ENCODE data around the gene OTOA. TPM values are rescaled to one million over a fixed set of nuclear protein-coding genes. Genes with fewer than 3 reads are reported as not detected.
"Not testable (repeated sequence)": the region's sequence is repeated elsewhere in the genome, so short reads cannot be mapped to it uniquely, and the experiment has no call there.

OTOA gene
- total RNA-seq, 2 donors from 2014 or later: not detected

- H3K27me3 ChIP-seq: no peaks in the 10 kb centered on the region
- H3K27ac ChIP-seq: no peak overlapping the region
- H3K4me1 ChIP-seq: no peaks in the 10 kb centered on the region
- no peak overlapping the region for H3K4me3 ChIP-seq
- H3K9me3 ChIP-seq: no peaks in the 10 kb centered on the region
- H3K9ac ChIP-seq (ENCODE audit: low read depth in 2 of 2, low read length in 2 of 2): no peak overlapping the region
- intact Hi-C loops (cut with DNase I): no loop called here
- TF ChIP-seq CTCF (IDR thresholded peaks at IDR 0.05): no peak
- H3K36me3 ChIP-seq: peaks cover 6% of the 10 kb centered on the region
- no peak for DNase-seq
Observed at GRCh38 chr16:21628772-21629171, 35.0 kb upstream of the OTOA start.

GRCh38 chr16:21629616-21630539 lies 33.9 kb upstream of the OTOA start:
- H3K9me3 ChIP-seq; H3K36me3 ChIP-seq; H3K9ac ChIP-seq (ENCODE audit: low read depth in 2 of 2, low read length in 2 of 2); H3K27me3 ChIP-seq; DNase-seq; H3K4me1 ChIP-seq; H3K4me3 ChIP-seq; H3K27ac ChIP-seq; intact Hi-C loops (cut with DNase I): not testable (repeated sequence)

GRCh38 chr16:21630866-21631265 lies 32.9 kb upstream of the OTOA start:
- H3K4me3 ChIP-seq; H3K27me3 ChIP-seq; H3K4me1 ChIP-seq; H3K27ac ChIP-seq; DNase-seq; H3K36me3 ChIP-seq; H3K9ac ChIP-seq (ENCODE audit: low read depth in 2 of 2, low read length in 2 of 2); H3K9me3 ChIP-seq; intact Hi-C loops (cut with DNase I): not testable (repeated sequence)

GRCh38 chr16:21631376-21631775 lies 32.4 kb upstream of the OTOA start:
- H3K9ac ChIP-seq (ENCODE audit: low read depth in 2 of 2, low read length in 2 of 2); DNase-seq; H3K4me1 ChIP-seq; intact Hi-C loops (cut with DNase I); H3K4me3 ChIP-seq; H3K9me3 ChIP-seq; H3K27me3 ChIP-seq; H3K27ac ChIP-seq; H3K36me3 ChIP-seq: not testable (repeated sequence)

GRCh38 chr16:21631951-21632575 lies 31.7 kb upstream of the OTOA start:
- intact Hi-C loops (cut with DNase I); DNase-seq; H3K4me3 ChIP-seq; H3K9ac ChIP-seq (ENCODE audit: low read depth in 2 of 2, low read length in 2 of 2); H3K4me1 ChIP-seq; H3K27ac ChIP-seq; H3K27me3 ChIP-seq; H3K9me3 ChIP-seq; H3K36me3 ChIP-seq: not testable (repeated sequence)

GRCh38 chr16:21634216-21634615 lies 29.6 kb upstream of the OTOA start:
- DNase-seq: no peak
- intact Hi-C loops (cut with DNase I): no loop called here
- TF ChIP-seq CTCF (IDR thresholded peaks at IDR 0.05): no peak
- Histone ChIP-seq H3K36me3 (peaks cover 6% of the 10 kb centered on the region), H3K9me3 (no peaks in the 10 kb centered on the region), H3K4me3 (no peak overlapping the region), H3K27me3 (no peaks in the 10 kb centered on the region), H3K9ac (ENCODE audit: low read depth in 2 of 2, low read length in 2 of 2) (no peak overlapping the region), H3K4me1 (no peaks in the 10 kb centered on the region), H3K27ac (no peak overlapping the region)

GRCh38 chr16:21635694-21636093 lies 28.1 kb upstream of the OTOA start:
- H3K27me3 ChIP-seq: not testable (repeated sequence)

More at GRCh38 chr16:21635694-21636093, 28.1 kb upstream of the OTOA start:
- H3K9ac ChIP-seq (ENCODE audit: low read depth in 2 of 2, low read length in 2 of 2); DNase-seq; H3K27ac ChIP-seq; intact Hi-C loops (cut with DNase I); H3K4me3 ChIP-seq; H3K9me3 ChIP-seq; H3K36me3 ChIP-seq; H3K4me1 ChIP-seq: not testable (repeated sequence)
